Skin of body (tissue), 2 donors: ENCODE data around the gene C16orf54. TPM values are rescaled to one million over a fixed set of nuclear protein-coding genes. Genes with fewer than 3 reads are reported as not detected.
A peak's percentile ranks its signal among the peaks of the same experiment; 100 is the strongest.
"Not testable (repeated sequence)": the region's sequence is repeated elsewhere in the genome, so short reads cannot be mapped to it uniquely, and the experiment has no call there.

Experiments used
- DNase-seq: peaks from one replicate; lab custom pipeline; 2025; lab: John Stamatoyannopoulos, UW
- total RNA-seq: library from RNA; depleted of rRNA; stranded (reverse); fragments of >200 nt; gene quantifications from one replicate; pipeline ENCODE4 v1.2.3, GENCODE V29; 2014

The C16orf54 gene
- total RNA-seq, 1 donor from 2014 or later, result 0.99 TPM

GRCh38 chr16:29708917-29709600 is 36.7 kb downstream of the C16orf54 start:
- DNase-seq, result no peak

GRCh38 chr16:29707160-29707559 is 38.6 kb downstream of the C16orf54 start:
- DNase-seq, result not testable (repeated sequence)

DNA sequence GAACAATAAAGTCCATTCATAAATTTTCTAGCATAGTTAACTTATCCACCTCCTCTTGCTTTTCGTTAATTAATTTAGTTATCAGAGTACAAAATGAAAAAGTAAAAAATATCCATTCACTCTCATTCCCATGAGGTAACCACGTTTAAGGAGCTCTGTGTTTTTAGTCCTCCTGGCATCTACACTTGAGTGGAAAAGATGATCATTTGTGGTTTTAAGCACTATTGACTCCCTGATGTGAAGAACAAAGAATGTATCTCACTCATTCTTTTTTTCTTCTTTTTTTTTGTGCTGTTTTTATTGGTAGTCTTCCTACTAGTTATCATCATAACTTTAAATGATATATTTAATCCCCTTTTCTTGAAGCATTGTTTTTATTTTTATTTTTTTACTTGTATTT is 40.8 kb downstream of the C16orf54 start:
- DNase-seq, result no peak

DNA sequence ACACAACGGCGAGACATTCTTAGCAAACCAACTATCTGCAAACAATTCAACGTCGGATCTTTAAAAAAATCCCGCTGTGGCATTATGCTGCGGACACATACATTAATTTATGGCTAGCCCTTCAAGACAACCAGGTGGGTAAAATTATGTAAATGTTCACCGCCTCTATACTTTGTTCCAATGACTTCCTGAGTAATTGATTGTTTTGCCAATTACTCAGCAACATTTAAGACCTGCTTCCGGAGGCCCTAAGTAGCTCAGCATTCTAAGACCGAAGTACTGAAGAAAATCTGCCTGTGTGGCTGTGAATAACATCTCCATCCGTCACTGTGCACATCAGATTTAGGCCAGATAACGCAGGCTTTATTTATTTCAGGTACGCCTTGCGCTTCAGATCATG is 43.5 kb downstream of the C16orf54 start:
- DNase-seq, result no peak

- no peak for DNase-seq
Observed at GRCh38 chr16:29701214-29701555, 44.6 kb downstream of the C16orf54 start.

DNA sequence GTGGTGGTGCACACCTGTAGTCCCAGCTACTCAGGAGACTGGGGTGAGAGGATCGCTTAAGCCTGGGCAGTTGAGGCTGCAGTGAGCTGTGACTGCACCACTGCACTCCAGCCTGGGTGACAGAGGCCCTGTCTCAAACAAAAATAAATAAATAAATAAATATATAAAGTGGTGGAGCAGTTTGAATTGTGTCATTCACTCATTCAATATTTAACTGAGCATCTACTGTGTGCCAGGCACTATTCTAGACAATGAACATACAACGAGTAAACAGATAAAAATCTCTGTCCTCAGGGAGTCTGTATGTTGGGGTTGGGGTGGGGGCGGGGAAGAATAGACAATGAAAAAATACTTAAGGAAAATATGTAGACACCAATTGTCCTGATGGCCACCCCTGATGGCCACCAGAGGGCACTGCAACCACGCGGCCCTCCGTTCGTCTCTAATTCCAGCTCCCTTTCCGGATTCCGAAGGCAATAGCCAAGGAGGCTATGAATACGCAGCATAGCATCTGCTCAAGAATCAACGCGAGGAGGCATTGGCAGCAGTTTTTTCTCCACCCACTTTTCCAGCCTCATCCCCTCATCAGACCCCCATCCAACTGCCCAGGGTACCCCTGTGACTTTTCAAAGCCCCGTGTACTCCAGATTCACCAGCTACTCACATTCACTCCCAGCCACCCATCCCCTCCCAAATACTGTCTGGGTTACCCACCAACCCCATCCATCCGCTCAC is 45.4 kb downstream of the C16orf54 start:
- peak; percentile 30 for DNase-seq

- no peak for DNase-seq
Observed at GRCh38 chr16:29699324-29700219, 46.2 kb downstream of the C16orf54 start.

- DNase-seq, result no peak
Observed at GRCh38 chr16:29698484-29699323, 47.1 kb downstream of the C16orf54 start.

DNA sequence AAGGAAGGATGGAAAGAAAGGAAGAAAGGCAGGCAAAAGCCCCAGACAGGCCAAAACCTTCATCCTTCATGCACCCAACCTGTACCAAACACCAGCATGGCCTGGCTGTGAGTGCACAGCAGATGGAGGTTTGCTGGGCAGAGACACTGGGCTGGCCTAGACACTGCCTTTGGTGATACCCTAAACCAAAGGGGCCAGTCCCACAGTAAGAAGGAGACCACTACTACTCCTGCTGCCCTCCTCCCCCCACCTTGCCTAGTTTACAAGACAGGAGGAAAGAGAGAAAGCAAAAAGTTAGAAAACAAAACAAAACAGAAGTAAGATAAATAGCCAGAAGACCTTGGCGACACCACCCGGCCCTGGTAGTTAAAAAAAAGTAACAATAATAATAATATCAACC is 47.7 kb downstream of the C16orf54 start:
- no peak for DNase-seq

DNA sequence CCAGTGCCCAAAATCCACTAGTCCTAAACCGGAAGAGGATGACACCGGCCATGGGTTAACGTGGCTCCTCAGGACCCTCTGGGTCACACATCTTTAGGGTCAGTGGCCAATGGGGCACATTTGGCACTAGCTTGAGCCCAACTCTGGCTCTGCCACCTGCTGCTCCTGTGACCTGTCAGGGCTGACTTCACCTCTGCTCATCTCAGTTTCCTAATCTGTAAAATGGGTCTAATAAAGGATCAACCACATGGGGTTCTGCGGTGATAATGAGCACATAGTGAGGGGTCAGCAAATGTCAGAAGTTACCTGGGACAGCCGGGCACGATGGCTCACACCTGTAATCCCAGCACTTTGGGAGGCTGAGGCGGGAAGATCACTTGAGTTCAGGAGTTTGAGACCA is 48.4 kb downstream of the C16orf54 start:
- DNase-seq, result no peak

GRCh38 chr16:29696881-29697331 is 48.9 kb downstream of the C16orf54 start:
- DNase-seq, result no peak

DNA sequence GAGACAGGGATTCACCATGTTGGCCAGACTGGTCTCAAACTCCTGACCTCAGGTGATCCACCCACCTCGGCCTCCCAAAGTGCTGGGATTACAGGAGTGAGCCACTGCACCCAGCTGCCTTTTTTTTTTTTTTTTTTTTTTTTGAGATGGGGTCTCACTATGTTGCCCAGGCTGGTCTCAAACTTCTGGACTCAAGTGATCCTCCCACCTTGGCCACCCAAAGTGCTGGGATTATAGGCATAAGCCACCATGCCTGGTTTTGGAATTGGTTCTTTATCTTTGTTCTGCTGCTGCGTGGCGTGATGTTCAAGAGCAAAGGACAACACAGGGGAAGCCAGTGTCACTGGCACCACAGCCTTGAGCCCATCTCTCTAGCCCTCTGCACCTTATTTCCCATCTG is 50.1 kb downstream of the C16orf54 start:
- not testable (repeated sequence) for DNase-seq

GRCh38 chr16:29694384-29695195 is 51.2 kb downstream of the C16orf54 start:
- no peak for DNase-seq

- not testable (repeated sequence) for DNase-seq
Observed at GRCh38 chr16:29692606-29693005, 53.2 kb downstream of the C16orf54 start.

Other genes starting within 250 kb of the C16orf54 start
- 28.1 TPM for gene NPIPB12, start 239.6 kb downstream of the C16orf54 start, total RNA-seq
- 2.8 TPM for gene SPN, start 82.7 kb downstream of the C16orf54 start, total RNA-seq
- 16.1 TPM for gene QPRT, start 66.8 kb downstream of the C16orf54 start, total RNA-seq
- gene ZG16, start 32.3 kb upstream of the C16orf54 start, total RNA-seq, result not detected
- gene KIF22, start 44.8 kb upstream of the C16orf54 start, total RNA-seq, result 40.7 TPM
- 93.1 TPM for gene MAZ, start 60.5 kb upstream of the C16orf54 start, total RNA-seq
- gene PRRT2, start 66.2 kb upstream of the C16orf54 start, total RNA-seq, result 3.6 TPM
- 19.3 TPM for gene PAGR1, start 70.2 kb upstream of the C16orf54 start, total RNA-seq
- 24.9 TPM for gene MVP, start 74.5 kb upstream of the C16orf54 start, total RNA-seq
- gene CDIPT, start 117.2 kb upstream of the C16orf54 start, total RNA-seq, result 31.1 TPM
- 2.9 TPM for gene SEZ6L2, start 153.6 kb upstream of the C16orf54 start, total RNA-seq
- 0.39 TPM for gene ASPHD1, start 154.5 kb upstream of the C16orf54 start, total RNA-seq
- 6.9 TPM for gene KCTD13, start 180.2 kb upstream of the C16orf54 start, total RNA-seq
- gene TMEM219, start 216.1 kb upstream of the C16orf54 start, total RNA-seq, result 30.3 TPM
- 24.5 TPM for gene TAOK2, start 227.9 kb upstream of the C16orf54 start, total RNA-seq
- gene HIRIP3, start 249.6 kb upstream of the C16orf54 start, total RNA-seq, result 11.4 TPM